GM12801 (cell line): ENCODE results near the gene ROR2.

Source experiments
- CTCF ChIP-seq: IDR thresholded peaks from one replicate; pipeline ENCODE4 v1.5.1; 2011; ENCODE audit warnings: control low read depth; ENCODE audit not compliant: insufficient read length; ENCODE audit errors: extremely low read depth

ROR2 gene

GRCh38 chr9:91716239-91716638 is 233.8 kb downstream of the ROR2 start:
- TF ChIP-seq CTCF = no peak

GRCh38 chr9:91714874-91715615 is 235.0 kb downstream of the ROR2 start:
- no peak for TF ChIP-seq CTCF

- TF ChIP-seq CTCF = no peak
Measured at GRCh38 chr9:91714020-91714806, 235.8 kb downstream of the ROR2 start.

- TF ChIP-seq CTCF = no peak
Measured at GRCh38 chr9:91712811-91713210, 237.2 kb downstream of the ROR2 start.

GRCh38 chr9:91711755-91712601 is 238.1 kb downstream of the ROR2 start:
- no peak for TF ChIP-seq CTCF

- TF ChIP-seq CTCF = no peak
Measured at GRCh38 chr9:91710158-91710557, 239.9 kb downstream of the ROR2 start.

GRCh38 chr9:91705386-91705785 is 244.6 kb downstream of the ROR2 start:
- no peak for TF ChIP-seq CTCF
